ENCODE measurements around the gene KREMEN1. TPM values are rescaled to one million over a fixed set of nuclear protein-coding genes. Genes with fewer than 3 reads are reported as not detected.
"Not testable (repeated sequence)": the region's sequence is repeated elsewhere in the genome, so short reads cannot be mapped to it uniquely, and the experiment has no call there.

KREMEN1 gene
- total RNA-seq, 1 donor from 2014 or later, result 7.1 TPM

- H3K4me3 ChIP-seq (ENCODE audit: low read depth, low read length), result no peak overlapping the region
- no peaks in the 10 kb centered on the region for H3K27me3 ChIP-seq (ENCODE audit: control insufficient read depth, insufficient read depth, low read length)
- TF ChIP-seq CTCF (IDR thresholded peaks at IDR 0.05; ENCODE audit: insufficient read depth, low read length, poor library complexity, severe bottlenecking), result no peak
- no peak for DNase-seq (ENCODE audit: low read depth)
- no peaks in the 10 kb centered on the region for H3K36me3 ChIP-seq (ENCODE audit: control insufficient read depth, insufficient read depth, low read length)
These were observed 6.0 kb downstream of the KREMEN1 start for GRCh38 chr22:29078869-29079207.

- H3K4me3 ChIP-seq (ENCODE audit: low read depth, low read length), result no peak overlapping the region
- no peak for TF ChIP-seq CTCF (IDR thresholded peaks at IDR 0.05; ENCODE audit: insufficient read depth, low read length, poor library complexity, severe bottlenecking)
- DNase-seq (ENCODE audit: low read depth), result no peak
- H3K36me3 ChIP-seq (ENCODE audit: control insufficient read depth, insufficient read depth, low read length), result no peaks in the 10 kb centered on the region
- H3K27me3 ChIP-seq (ENCODE audit: control insufficient read depth, insufficient read depth, low read length), result no peaks in the 10 kb centered on the region
These were observed 6.5 kb downstream of the KREMEN1 start for GRCh38 chr22:29079218-29079901.

- H3K27me3 ChIP-seq (ENCODE audit: control insufficient read depth, insufficient read depth, low read length), result no peaks in the 10 kb centered on the region
- TF ChIP-seq CTCF (IDR thresholded peaks at IDR 0.05; ENCODE audit: insufficient read depth, low read length, poor library complexity, severe bottlenecking), result no peak
- no peak overlapping the region for H3K4me3 ChIP-seq (ENCODE audit: low read depth, low read length)
- no peaks in the 10 kb centered on the region for H3K36me3 ChIP-seq (ENCODE audit: control insufficient read depth, insufficient read depth, low read length)
- no peak for DNase-seq (ENCODE audit: low read depth)
These were observed 7.5 kb downstream of the KREMEN1 start for GRCh38 chr22:29080106-29080975.

- no peak for TF ChIP-seq CTCF (IDR thresholded peaks at IDR 0.05; ENCODE audit: insufficient read depth, low read length, poor library complexity, severe bottlenecking)
These were observed 8.8 kb downstream of the KREMEN1 start for GRCh38 chr22:29081517-29082236.

GRCh38 chr22:29082826-29083545 lies 10.2 kb downstream of the KREMEN1 start:
- TF ChIP-seq CTCF (IDR thresholded peaks at IDR 0.05; ENCODE audit: insufficient read depth, low read length, poor library complexity, severe bottlenecking), result no peak
- DNase-seq (ENCODE audit: low read depth), result no peak
- Histone ChIP-seq H3K36me3 (ENCODE audit: control insufficient read depth, insufficient read depth, low read length) (no peaks in the 10 kb centered on the region), H3K27me3 (ENCODE audit: control insufficient read depth, insufficient read depth, low read length) (no peaks in the 10 kb centered on the region), H3K4me3 (ENCODE audit: low read depth, low read length) (no peak overlapping the region)

More at GRCh38 chr22:29081517-29082236, 8.8 kb downstream of the KREMEN1 start:
- no peak overlapping the region for H3K4me3 ChIP-seq (ENCODE audit: low read depth, low read length)
- H3K36me3 ChIP-seq (ENCODE audit: control insufficient read depth, insufficient read depth, low read length), result no peaks in the 10 kb centered on the region
- H3K27me3 ChIP-seq (ENCODE audit: control insufficient read depth, insufficient read depth, low read length), result no peaks in the 10 kb centered on the region
- DNase-seq (ENCODE audit: low read depth), result no peak

GRCh38 chr22:29083576-29083932 lies 10.7 kb downstream of the KREMEN1 start:
- not testable (repeated sequence) for H3K27me3 ChIP-seq (ENCODE audit: control insufficient read depth, insufficient read depth, low read length); DNase-seq (ENCODE audit: low read depth); H3K36me3 ChIP-seq (ENCODE audit: control insufficient read depth, insufficient read depth, low read length); H3K4me3 ChIP-seq (ENCODE audit: low read depth, low read length)

All from kidney epithelial cell (primary cell).